ENCODE results near the gene WDR75. TPM values are rescaled to one million over a fixed set of nuclear protein-coding genes. Genes with fewer than 3 reads are reported as not detected.

The WDR75 gene
- total and polyA plus RNA-seq, 9 of the 15 experiments (the other 6 are each of a cell fraction or from before 2014, with no cell fraction given), result 50.9 to 111 (median 76.4) TPM

GRCh38 chr2:189424961-189425360 lies 16.3 kb upstream of the WDR75 start (continued):
- no peak for TF ChIP-seq ZFX (CRISPR knock-in tag; IDR thresholded peaks at IDR 0.05)

- intact Hi-C loops (cut with micrococcal nuclease) (no loop called here), in situ Hi-C loops (cut with MboI) (no loop called here)
- peaks cover 0 to 5% of the 10 kb centered on the region in 2 experiments; a peak in 2 of 5 replicates for H3K4me1 ChIP-seq (replicated peaks in 1 of 2; ENCODE audit: control insufficient read depth in 2 of 2, insufficient read depth in 2 of 2, low read length in 2 of 2)
- FAIRE-seq (no peak), DNase-seq (ENCODE audit: extremely low read depth in 1 of 4, low spot score in 3 of 4) (no peak), ATAC-seq (no peak)
- no TSS peak for BruUV-seq (replicated peaks)
- POLR2A ChIA-PET, result no interaction called here
- H4K20me1 ChIP-seq (replicated peaks; ENCODE audit: control insufficient read depth, insufficient read depth, low read length), result no peaks in the 10 kb centered on the region
- WGBS (ENCODE audit: insufficient coverage, low coverage, missing lambda C conversion rate), result 81% methylated on average over 1 of the region's 1 CpG
- no peaks in the 10 kb centered on the region; a peak in 1 of 5 replicates for H3K27me3 ChIP-seq (ENCODE audit: control insufficient read depth in 2 of 2, insufficient read depth in 2 of 2, low read length in 2 of 2)
- no peak overlapping the region for H3K27ac ChIP-seq (ENCODE audit: extremely low read depth, low read depth, low read length)
- no peak overlapping the region for H3K9ac ChIP-seq (ENCODE audit: insufficient read depth in 1 of 2, low read depth in 2 of 2, low read length in 2 of 2)
- H3K4me3 ChIP-seq, result no peak overlapping the region
- H2AFZ ChIP-seq (ENCODE audit: low read depth, low read length), result no peak overlapping the region
- H3K4me2 ChIP-seq (ENCODE audit: insufficient read depth, low read length), result no peak overlapping the region
- H3K9me1 ChIP-seq (ENCODE audit: control insufficient read depth, insufficient read depth, low read length), result no peaks in the 10 kb centered on the region
- CTCF ChIA-PET (ENCODE audit: low intra/inter-chr PET ratio), result no interaction called here
- H3K9me3 ChIP-seq (replicated peaks; ENCODE audit: control insufficient read depth, insufficient read depth, low read depth, low read length), result no peaks in the 10 kb centered on the region
- H3K79me2 ChIP-seq (ENCODE audit: control insufficient read depth, insufficient read depth, low read length), result no peaks in the 10 kb centered on the region
- no peaks in the 10 kb centered on the region for H3K36me3 ChIP-seq (ENCODE audit: control insufficient read depth, insufficient read depth, low read length)
- no peak for TF ChIP-seq POLR2H (tag; IDR thresholded peaks at IDR 0.05; ENCODE audit: low read depth)
- TF ChIP-seq IRF1 (CRISPR knock-in tag; IDR thresholded peaks at IDR 0.05; ENCODE audit: borderline replicate concordance), result no peak
- TF ChIP-seq CBX5 (IDR thresholded peaks at IDR 0.05; ENCODE audit: borderline replicate concordance, low read depth), result no peak
- no peak for TF ChIP-seq ZNF592 (IDR thresholded peaks at IDR 0.05)
- no peak for TF ChIP-seq SMARCC2 (IDR thresholded peaks at IDR 0.05; ENCODE audit: low read depth)
- no peak for TF ChIP-seq ZNF395 (CRISPR knock-in tag; IDR thresholded peaks at IDR 0.05)
- no peak for TF ChIP-seq FOXM1 (IDR thresholded peaks at IDR 0.05; ENCODE audit: low read depth)
- TF ChIP-seq FOXM1 (CRISPR knock-in tag; IDR thresholded peaks at IDR 0.05; ENCODE audit: low read depth), result no peak
- no peak for TF ChIP-seq HOXB6 (CRISPR knock-in tag; IDR thresholded peaks at IDR 0.05; ENCODE audit: borderline replicate concordance)
- TF ChIP-seq ZNF584 (CRISPR knock-in tag; IDR thresholded peaks at IDR 0.05; ENCODE audit: low read depth), result no peak
- no peak for TF ChIP-seq CEBPB (tag; IDR thresholded peaks at IDR 0.05)
Measured at GRCh38 chr2:189425676-189426075, 15.6 kb upstream of the WDR75 start.
